ENCODE data around the gene NOVA2.

Gene NOVA2

DNA sequence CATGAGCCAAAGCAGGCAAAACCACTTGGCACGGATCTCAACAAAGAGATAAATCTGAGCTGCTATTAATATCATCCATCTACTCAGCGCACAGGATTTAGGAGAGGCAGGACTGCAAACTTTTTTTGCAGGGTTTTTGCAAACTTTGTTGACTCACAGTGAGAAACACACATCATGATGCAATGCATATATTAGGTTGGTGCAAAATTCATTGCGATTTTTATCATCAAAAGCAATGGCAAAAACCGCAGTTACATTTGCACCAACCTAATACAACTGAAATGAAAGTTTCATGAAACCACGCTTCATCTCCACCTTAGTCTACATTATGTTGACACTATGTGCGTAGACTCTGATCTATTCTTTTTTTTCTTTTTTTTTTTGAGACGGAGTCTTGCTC is 4.5 kb upstream of the NOVA2 start:
- Histone ChIP-seq H3F3A (ENCODE audit: insufficient read depth, low read length) (no peaks in the 10 kb centered on the region), H3K4me1 (ENCODE audit: low read length) (no peaks in the 10 kb centered on the region), H3K79me2 (ENCODE audit: low read length) (no peaks in the 10 kb centered on the region), H3K9me2 (replicated peaks; ENCODE audit: insufficient read depth, low read length) (no peaks in the 10 kb centered on the region), H3K27ac (ENCODE audit: low read length) (no peak overlapping the region), H2AFZ (ENCODE audit: low read length) (no peak overlapping the region), H4K20me1 (ENCODE audit: insufficient read depth, low read length) (no peaks in the 10 kb centered on the region), H3K4me3 (ENCODE audit: low read length) (no peak overlapping the region), H3K27me3 (replicated peaks; ENCODE audit: insufficient read depth, low read length) (peaks cover 83% of the 10 kb centered on the region), H3K36me3 (replicated peaks; ENCODE audit: insufficient read depth, low read length) (no peaks in the 10 kb centered on the region), H3K9me3 (replicated peaks; ENCODE audit: insufficient read depth, low read length) (no peaks in the 10 kb centered on the region), H3K4me2 (ENCODE audit: low read depth, low read length) (no peak overlapping the region), H3K9ac (ENCODE audit: low read length) (no peak overlapping the region)
- no peak for TF ChIP-seq EZH2phosphoT487 (IDR thresholded peaks at IDR 0.05; ENCODE audit: low read length)
- TF ChIP-seq EZH2 (optimal IDR thresholded peaks at IDR 0.05; ENCODE audit: low read depth, low read length), result no peak
- TF ChIP-seq CTCF (IDR thresholded peaks at IDR 0.05; ENCODE audit: low read length), result no peak
- DNase-seq, result no peak

DNA sequence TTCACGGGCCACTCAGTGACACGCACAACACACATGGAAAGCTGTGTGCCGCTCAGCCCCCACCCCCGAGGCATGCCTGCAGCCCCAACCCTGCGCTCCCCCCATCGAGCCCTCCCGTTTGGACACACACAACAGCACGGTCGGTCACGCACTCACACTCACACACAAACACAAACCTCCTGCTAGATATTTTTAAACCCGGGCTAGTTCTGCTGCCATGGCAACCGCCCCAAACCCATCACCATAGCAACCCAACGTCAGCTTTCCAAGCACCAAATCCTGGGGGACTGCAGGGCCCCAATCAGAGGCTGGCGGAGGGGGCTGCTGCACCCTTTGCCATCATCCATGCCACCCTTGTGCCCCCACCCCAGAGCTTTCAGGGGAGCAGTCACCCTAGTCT is 2.5 kb upstream of the NOVA2 start:
- no peaks in the 10 kb centered on the region for H3K9me3 ChIP-seq (replicated peaks; ENCODE audit: insufficient read depth, low read length)
- no peaks in the 10 kb centered on the region for H3F3A ChIP-seq (ENCODE audit: insufficient read depth, low read length)
- peaks cover 81% of the 10 kb centered on the region for H3K27me3 ChIP-seq (replicated peaks; ENCODE audit: insufficient read depth, low read length)
- H3K4me1 ChIP-seq (ENCODE audit: low read length), result no peaks in the 10 kb centered on the region
- no peak overlapping the region for H3K27ac ChIP-seq (ENCODE audit: low read length)
- no peaks in the 10 kb centered on the region for H3K9me2 ChIP-seq (replicated peaks; ENCODE audit: insufficient read depth, low read length)
- no peaks in the 10 kb centered on the region for H3K79me2 ChIP-seq (ENCODE audit: low read length)
- no peak overlapping the region for H3K9ac ChIP-seq (ENCODE audit: low read length)
- TF ChIP-seq CTCF (IDR thresholded peaks at IDR 0.05; ENCODE audit: low read length), result no peak
- TF ChIP-seq EZH2 (optimal IDR thresholded peaks at IDR 0.05; ENCODE audit: low read depth, low read length), result no peak
- no peak for TF ChIP-seq EZH2phosphoT487 (IDR thresholded peaks at IDR 0.05; ENCODE audit: low read length)
- H3K4me2 ChIP-seq (ENCODE audit: low read depth, low read length), result no peak overlapping the region
- no peaks in the 10 kb centered on the region for H3K36me3 ChIP-seq (replicated peaks; ENCODE audit: insufficient read depth, low read length)
- no peak overlapping the region for H2AFZ ChIP-seq (ENCODE audit: low read length)
- no peak for DNase-seq
- H3K4me3 ChIP-seq (ENCODE audit: low read length), result no peak overlapping the region
- no peaks in the 10 kb centered on the region for H4K20me1 ChIP-seq (ENCODE audit: insufficient read depth, low read length)

DNA sequence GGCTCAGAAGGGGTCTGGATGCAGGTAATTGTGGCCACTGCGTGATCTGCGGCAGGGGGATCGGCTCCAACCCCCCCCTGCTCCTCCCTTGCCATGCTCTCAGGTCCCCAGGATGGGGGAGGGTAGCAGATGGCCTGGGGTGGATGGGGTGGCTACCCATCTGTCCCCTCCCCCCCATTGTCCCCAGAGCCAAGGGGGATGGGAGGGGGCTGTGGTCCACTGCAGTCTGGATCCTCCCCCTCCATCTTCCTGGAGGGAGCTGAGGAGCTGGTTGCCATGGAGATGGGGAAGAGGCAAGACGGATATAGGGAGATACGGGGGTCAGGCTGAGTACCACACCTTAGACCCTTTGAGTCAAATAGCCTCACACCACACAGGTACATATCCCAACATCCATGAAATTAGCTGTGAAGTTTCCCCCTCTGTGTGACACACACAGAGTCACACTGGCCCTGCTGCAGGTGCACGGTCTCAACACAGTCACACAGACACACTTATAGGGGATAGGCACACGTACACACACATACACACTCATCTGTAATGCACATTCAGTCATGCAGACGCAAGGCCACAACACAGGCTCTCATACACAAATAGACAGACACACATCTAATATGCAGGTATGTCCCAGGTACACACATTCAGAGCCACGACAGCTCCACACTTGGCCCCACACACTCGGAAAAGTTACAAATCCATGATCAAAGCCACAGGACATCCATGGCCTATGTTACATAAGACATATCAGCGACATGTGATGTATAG is 1.8 kb upstream of the NOVA2 start:
- no peaks in the 10 kb centered on the region for H3K79me2 ChIP-seq (ENCODE audit: low read length)
- no peaks in the 10 kb centered on the region for H3K4me1 ChIP-seq (ENCODE audit: low read length)
- H3K9me3 ChIP-seq (replicated peaks; ENCODE audit: insufficient read depth, low read length), result no peaks in the 10 kb centered on the region
- H3K27me3 ChIP-seq (replicated peaks; ENCODE audit: insufficient read depth, low read length), result peaks cover 83% of the 10 kb centered on the region
- H3K9ac ChIP-seq (ENCODE audit: low read length), result no peak overlapping the region
- no peak overlapping the region for H3K27ac ChIP-seq (ENCODE audit: low read length)
- H3F3A ChIP-seq (ENCODE audit: insufficient read depth, low read length), result no peaks in the 10 kb centered on the region
- TF ChIP-seq EZH2phosphoT487 (IDR thresholded peaks at IDR 0.05; ENCODE audit: low read length) (no peak), CTCF (IDR thresholded peaks at IDR 0.05; ENCODE audit: low read length) (no peak), EZH2 (optimal IDR thresholded peaks at IDR 0.05; ENCODE audit: low read depth, low read length) (no peak)
- H3K4me3 ChIP-seq (ENCODE audit: low read length), result no peak overlapping the region
- H2AFZ ChIP-seq (ENCODE audit: low read length), result no peak overlapping the region
- no peak for DNase-seq
- H3K36me3 ChIP-seq (replicated peaks; ENCODE audit: insufficient read depth, low read length), result no peaks in the 10 kb centered on the region
- H3K4me2 ChIP-seq (ENCODE audit: low read depth, low read length), result no peak overlapping the region
- H3K9me2 ChIP-seq (replicated peaks; ENCODE audit: insufficient read depth, low read length), result no peaks in the 10 kb centered on the region
- no peaks in the 10 kb centered on the region for H4K20me1 ChIP-seq (ENCODE audit: insufficient read depth, low read length)
